Measurements from ENCODE around the gene TMEM270. TPM values are rescaled to one million over a fixed set of nuclear protein-coding genes. Genes with fewer than 3 reads are reported as not detected.
"Not testable (repeated sequence)": the region's sequence is repeated elsewhere in the genome, so short reads cannot be mapped to it uniquely, and the experiment has no call there.

TMEM270 gene
- polyA plus RNA-seq (ENCODE audit: insufficient read length in 12 of 12), result not detected
- long read RNA-seq, donor 1, result 0 reads
- long read RNA-seq, donor 2, result 0 reads
- long read RNA-seq, donor 3, result 0 reads
- long read RNA-seq, donor 4, result 0 reads
- long read RNA-seq, donor 5, result 0 reads
- long read RNA-seq, donor 6, result 0 reads
- long read RNA-seq, donor 7, result 0 reads
- long read RNA-seq, donor 8, result 0 reads
- long read RNA-seq, donor 9, result 0 reads
- long read RNA-seq, donor 10, result 0 reads
- long read RNA-seq, donor 11, result 0 reads

DNA sequence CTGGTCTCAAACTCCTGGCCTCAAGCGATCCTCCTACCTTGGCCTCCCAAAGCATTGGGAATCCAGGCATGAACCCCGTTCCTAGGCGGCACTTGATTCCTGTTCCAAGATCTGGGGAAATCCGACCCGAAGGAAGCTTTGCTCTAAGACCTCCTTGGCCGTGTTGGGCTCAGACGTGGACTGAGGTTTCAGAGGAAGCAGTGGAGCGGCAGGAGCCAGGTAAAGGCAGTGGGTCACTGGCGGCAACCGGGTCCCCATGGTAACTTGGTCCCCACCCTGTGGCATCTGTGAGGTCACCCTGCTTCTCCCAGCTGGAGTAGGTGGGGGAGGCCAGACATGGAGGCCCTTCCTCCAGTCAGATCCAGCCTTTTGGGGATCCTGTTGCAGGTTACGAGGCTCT is at the start of gene TMEM270:
TSS of gene TMEM270 (plus strand) at position 301 of the 400 bp plus-strand sequence. CDS start at position 337, 36 bp downstream.
- DNase-seq, result no peak

DNA sequence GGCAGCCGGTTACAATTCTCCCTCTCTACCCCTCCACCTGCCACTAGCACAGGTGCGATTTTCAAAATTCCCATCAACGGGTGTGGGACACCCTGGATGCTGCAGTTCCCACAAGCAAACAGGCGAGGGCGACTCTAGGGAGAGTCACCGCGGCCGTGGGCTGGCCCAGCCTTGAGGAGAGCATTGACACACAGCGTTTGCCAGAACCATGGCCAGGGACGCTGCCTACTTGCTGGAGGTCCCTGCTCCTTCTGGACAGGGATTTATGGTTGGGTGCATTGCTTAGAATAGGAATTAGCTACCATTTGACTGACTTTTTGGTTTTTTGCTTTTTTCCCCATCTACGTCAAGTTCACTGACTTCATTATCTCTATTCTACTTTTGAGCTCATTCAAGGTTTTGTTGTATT is 49.2 kb upstream of the TMEM270 start:
- DNase-seq, result no peak

DNA sequence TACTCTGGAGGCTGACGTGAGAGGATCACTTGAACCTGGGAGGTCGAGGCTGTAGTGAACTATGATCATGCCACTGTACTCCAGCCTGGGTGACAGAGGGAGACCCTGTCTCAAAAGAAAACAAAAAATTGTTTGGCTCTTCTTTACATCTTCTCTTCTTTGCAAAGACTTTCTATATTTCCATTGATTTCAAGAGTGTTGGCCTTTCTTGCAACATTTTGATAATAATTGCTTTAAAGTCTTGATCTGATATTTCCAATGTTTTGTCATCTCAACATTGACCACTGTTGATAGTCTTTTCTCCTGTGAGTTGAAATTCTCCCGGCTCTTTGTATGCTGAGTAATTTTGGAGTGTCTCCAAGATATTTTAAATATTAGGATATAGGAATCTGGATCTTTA is 48.0 kb upstream of the TMEM270 start:
- no peak for DNase-seq

DNA sequence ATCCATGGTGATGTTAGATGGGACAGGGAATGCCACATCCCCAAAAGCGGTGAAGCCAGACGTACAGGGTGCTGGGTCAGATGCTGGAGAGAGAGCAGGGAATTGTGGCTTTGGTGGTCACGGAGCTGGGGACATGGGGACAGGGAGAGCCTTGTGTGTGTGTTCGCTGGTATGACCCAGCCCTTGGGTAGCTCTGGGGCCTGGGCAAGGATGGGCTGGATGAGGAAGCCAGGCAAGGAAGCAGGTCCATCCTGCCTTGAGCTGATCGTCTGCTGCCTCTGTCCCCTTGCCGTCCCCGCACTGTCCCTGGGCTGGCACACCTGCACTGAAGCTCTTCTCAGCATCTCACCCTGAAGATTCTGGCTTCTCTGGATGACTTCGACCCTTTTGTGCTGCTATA is 45.5 kb upstream of the TMEM270 start:
- DNase-seq, result no peak

DNA sequence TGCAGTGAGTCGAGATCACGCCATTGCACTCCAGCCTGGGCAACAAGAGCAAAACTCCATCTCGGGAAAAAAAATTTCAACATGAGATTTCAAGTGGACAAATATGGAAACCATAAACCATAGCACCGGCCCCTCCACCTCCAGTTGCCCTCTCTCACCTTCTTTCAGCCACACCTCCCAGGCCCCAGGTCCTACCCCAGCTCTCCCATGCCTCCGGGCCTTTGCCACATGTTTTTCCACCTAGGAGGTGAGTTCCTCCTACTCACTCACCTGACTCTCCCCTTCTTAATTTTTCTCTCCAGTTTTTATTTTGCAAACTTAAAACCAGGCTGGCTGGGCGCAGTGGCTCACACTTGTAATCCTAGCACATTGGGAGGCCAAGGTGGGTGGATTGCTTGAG is 43.8 kb upstream of the TMEM270 start:
- DNase-seq, result no peak

DNA sequence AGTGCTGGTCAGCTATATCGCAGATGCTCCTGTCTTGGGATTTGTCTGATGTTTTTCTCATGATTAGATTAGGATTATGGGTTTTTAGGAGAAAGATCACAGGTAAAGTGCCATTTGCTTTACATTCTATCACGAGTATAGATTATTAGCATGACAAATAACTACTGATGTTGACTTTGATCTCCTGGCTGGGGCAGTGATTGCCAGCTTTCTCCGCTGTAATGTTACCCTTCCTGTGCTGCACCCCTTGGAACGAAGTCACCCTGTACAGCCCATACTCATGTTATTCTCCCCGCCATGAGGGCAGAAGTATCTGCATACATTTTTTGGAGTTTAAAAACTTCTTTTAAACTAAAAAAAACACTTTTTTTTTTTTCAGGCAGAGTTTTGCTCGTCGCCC is 40.9 kb upstream of the TMEM270 start:
- DNase-seq, result no peak

DNA sequence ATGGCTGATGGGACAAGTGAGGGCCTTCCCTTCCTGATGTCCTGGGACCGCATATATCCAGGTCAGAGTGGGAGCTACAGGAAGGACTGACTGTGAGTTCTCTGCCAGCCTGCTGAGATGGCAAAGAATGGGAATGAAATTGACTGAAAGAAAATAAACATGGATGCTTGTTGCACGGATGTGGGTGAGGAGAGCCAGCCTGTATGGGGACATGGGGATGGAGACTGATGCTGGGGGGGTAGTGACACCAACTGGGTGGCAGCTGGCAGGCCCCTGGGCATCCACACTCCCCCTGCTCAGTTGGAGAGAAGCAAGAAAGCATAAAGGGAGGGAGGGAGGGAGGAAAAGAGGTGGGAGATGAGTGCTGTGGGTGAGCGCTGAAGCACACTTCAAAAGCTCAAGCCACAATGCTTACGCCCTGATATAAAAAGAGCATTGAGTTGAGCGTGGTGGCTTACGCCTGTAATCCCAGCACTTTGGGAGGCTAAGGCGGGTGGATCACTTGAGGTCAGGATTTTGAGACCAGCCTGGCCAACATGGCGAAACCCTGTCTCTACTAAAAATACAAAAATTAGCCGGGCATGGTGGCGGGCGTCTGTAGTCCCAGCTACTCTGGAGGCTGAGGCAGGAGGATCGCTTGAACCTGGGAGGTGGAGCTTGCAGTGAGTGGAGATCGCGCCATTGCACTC is 39.2 kb upstream of the TMEM270 start:
- DNase-seq, result not testable (repeated sequence)

GRCh38 chr7:73822319-73823173 is 38.4 kb upstream of the TMEM270 start:
- DNase-seq, result no peak

DNA sequence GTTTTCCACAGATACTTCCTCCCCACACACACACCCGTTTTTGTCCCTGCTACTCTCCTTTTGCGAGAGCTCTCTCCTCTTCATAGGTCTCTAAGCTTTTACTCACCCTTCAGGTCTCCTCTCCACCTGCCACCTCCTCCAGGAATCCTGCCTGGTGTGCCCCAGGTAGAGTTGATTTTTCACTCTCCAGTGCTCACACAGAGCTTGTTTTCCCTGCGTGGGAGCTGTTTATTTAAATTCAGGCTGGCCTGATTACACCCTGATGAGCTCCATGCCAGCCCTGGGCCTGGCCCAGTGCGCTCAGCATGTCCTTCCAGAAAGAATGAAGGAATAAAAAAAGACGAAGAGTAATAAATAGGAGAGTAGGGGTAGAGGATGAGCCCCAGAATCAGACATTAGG is 37.7 kb upstream of the TMEM270 start:
- no peak for DNase-seq

- no peak for DNase-seq
Measured at GRCh38 chr7:73823873-73824592, 36.9 kb upstream of the TMEM270 start.

DNA sequence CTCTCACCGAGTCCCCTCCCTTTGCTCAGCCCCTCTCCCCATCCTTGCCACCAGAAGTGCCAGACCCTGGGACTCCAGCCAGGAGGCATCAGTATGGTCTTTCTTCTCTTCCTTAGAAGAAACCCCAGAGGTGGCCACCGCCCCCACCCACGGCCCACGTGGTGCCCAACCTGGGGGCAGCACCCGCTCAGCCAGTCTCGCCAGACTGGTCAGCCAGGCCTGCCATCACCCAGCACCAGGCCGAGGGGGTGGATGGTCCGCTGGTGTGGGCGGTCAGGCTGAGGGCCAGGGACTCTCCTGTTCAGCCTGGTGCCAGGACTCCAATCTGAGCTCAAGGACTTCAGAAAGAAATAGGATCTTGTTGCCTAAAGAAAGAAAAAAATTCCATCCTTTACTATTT is 36.0 kb upstream of the TMEM270 start:
- DNase-seq, result no peak

DNA sequence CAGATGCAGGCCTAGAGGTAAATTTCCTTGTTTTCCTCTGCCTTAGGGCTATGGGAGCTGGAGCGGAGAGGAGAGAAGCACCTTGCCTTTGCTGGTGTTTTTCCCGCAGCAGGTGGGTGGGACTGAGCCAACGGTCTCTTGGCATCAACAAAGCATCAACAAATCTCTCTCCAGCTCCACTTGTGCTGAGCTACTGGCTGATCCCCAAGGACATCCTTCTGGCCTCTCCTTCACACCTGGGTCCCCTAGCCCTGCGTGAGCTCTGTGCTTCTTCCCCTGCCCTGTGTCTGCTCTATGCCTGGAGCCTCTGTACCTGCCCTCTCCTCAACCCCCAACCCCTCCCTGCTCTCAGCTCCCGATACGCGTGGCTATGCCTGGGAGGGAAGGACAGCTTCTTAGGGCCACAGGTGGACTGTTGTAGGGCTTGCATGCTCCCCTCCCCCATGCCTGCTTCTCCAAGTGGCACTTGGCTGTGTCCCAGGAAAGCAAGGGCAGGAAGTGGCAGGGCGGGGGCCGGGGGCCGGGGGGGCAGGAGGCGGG is 33.3 kb upstream of the TMEM270 start:
- DNase-seq, result no peak

DNA sequence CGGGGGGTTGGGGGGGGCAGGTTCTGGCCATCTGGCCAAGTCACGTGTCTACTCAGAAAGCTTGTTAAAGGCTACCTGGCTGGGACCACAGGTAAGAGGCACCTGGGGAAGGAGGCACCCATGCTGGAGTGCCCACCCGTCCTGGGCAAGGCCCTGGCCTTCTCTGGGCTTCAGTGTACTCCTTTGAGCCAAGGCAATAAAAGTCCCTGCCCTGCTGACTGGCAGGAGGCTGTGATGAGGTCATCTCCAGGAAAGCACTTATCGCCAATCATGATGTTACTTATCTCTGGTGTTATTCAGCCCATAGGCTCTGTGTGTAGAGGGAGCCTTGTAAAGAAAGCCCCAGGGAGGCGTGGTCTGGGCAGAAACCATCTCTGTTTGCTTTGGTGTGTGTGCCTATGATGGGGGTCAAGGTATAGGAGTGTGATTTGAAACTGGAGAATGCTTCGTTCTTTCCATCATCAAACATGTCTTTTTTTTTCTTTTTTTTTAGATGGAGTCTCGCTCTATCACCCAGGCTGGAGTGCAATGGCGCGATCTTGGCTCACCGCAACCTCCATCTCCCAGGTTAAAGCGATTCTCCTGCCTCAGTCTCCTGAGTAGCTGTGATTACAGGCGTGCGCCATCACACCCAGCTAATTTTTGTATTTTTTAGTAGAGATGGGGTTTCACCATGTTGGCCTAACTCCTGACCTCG is 32.7 kb upstream of the TMEM270 start:
- DNase-seq, result no peak

DNA sequence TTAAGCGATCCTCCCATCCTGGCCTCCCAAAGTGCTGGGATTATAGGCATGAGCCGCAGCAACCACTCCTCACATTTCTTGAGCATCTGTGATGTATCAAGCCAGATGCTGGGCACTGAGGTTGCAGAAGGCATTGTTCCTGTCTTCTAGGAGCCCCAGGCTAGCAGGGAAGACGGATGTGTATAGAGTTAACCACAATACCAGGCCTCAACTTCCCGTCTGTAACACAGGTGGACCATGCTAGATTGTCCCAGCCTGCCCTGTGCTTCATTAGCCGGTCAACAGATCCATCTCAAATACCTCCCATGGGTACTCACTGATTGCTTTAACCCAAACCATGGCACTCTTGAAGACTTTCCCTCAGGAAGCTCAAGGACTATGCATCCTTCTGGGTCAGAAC is 32.0 kb upstream of the TMEM270 start:
- no peak for DNase-seq

DNA sequence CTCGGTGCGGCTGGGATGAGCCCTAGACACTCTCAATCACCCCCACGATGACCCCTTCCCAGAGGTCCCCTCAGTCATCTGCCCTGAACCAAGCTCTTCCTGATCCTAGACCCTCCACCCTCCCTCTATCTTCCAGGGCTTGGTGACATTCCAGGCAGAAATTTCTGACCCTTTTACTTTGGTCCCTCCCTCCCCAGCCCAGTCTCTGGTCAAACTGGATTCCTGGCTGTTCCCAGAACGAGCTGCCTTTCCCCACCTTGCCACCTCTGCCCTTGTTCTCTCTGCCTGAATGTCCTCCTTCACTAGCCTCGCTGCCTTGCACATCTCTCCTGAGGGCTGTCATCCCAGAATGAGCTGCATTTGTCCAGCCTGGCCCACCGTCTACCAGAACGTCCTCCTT is 31.5 kb upstream of the TMEM270 start:
- no peak for DNase-seq

DNA sequence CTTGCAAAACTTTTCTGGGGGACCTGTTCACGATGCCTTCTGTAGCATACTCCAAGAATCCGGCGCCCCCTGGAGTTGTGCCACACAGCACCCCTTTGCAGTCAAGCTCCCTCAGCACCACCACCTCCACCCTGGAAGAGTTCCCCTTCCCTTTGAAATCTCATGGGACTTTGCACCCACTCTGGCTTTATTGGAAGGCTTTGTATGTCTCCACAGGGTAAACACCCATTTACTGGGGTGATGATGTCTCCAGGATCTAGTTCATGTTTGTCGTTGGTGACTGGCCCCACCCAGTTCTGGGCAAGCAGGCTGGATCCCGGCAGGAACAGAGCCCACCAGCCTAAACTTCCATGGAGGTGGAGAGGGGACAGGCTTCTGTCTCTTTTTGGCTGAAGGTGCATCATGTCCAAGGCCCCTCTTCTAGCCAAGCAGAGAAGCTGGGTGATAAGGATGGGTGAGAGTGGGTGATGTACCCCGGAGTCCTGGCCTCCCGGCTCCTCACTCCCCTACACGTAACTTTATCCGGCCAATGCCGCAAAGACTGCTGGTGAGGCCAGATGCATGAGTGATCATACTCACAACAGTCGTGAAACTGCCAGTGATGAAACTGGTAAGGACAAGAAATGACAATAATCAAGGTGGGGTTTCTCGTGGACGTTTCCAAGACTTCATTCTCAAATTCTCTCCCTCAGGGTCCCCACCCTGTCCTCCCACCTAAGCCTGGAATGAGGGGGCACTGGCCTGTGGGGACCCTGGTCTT is 30.9 kb upstream of the TMEM270 start:
- DNase-seq, result no peak

DNA sequence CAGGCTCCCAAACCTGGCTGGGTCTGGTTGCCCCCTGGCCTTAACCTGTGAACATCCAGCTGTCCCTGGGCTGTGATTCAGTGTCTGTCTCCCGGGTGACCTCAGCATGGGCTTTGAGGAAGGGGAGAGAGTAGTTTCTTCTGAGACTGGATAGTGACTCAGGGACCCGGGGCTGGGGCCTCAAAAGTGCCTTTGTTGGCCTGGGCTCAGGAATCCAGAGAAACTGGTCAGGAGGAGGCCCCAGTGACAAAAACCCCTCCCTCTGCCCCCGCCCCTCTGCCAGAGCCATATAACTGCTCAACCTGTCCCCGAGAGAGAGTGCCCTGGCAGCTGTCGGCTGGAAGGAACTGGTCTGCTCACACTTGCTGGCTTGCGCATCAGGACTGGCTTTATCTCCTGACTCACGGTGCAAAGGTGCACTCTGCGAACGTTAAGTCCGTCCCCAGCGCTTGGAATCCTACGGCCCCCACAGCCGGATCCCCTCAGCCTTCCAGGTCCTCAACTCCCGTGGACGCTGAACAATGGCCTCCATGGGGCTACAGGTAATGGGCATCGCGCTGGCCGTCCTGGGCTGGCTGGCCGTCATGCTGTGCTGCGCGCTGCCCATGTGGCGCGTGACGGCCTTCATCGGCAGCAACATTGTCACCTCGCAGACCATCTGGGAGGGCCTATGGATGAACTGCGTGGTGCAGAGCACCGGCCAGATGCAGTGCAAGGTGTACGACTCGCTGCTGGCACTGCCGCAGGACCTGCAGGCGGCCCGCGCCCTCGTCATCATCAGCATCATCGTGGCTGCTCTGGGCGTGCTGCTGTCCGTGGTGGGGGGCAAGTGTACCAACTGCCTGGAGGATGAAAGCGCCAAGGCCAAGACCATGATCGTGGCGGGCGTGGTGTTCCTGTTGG is 30.0 kb upstream of the TMEM270 start, which contains the start of gene CLDN4:
TSS of gene CLDN4 (plus strand) at position 316 of the 903 bp plus-strand sequence. CDS start at position 522, 206 bp downstream.
- no peak for DNase-seq

- no peak for DNase-seq
Measured at GRCh38 chr7:73831584-73831833, 29.4 kb upstream of the TMEM270 start.
